Mesenchymal stem cell (in vitro differentiated cells and primary cell): ENCODE results near the gene ARRDC2.

ENCODE experiments used
- DNase-seq: peaks from one replicate; pipeline ENCODE4 v3.0.0-alpha.2; 2013
- H2AFZ ChIP-seq: one replicate; pipeline ENCODE4 v1.6.1; 2013; ENCODE audit warnings: low read depth, mild to moderate bottlenecking, control low read depth, inconsistent platforms, low read length, moderate library complexity
- H2AK5ac ChIP-seq: 2 replicates; pipeline ENCODE4 v1.6.1; 2013; ENCODE audit warnings: low read length, moderate library complexity, mild to moderate bottlenecking, inconsistent platforms; ENCODE audit not compliant: severe bottlenecking
- H2BK120ac ChIP-seq: one replicate; pipeline ENCODE4 v1.6.1; 2013; ENCODE audit warnings: low read depth, mild to moderate bottlenecking, inconsistent platforms, low read length, moderate library complexity
- H2BK12ac ChIP-seq, 2 experiments: one replicate each; pipeline ENCODE4 v1.6.1; 2013; ENCODE audit warnings: inconsistent platforms in 2 of 2, low read length in 2 of 2, mild to moderate bottlenecking in 2 of 2, moderate library complexity in 2 of 2, control low read depth in 1 of 2
- H2BK15ac ChIP-seq: one replicate; pipeline ENCODE4 v1.6.1; 2013; ENCODE audit warnings: mild to moderate bottlenecking, low read depth, inconsistent platforms; ENCODE audit not compliant: poor library complexity, severe bottlenecking
- H2BK5ac ChIP-seq: 2 replicates; pipeline ENCODE4 v1.6.1; 2013; ENCODE audit warnings: low read depth, mild to moderate bottlenecking, low read length, control low read depth, inconsistent platforms; ENCODE audit not compliant: poor library complexity, severe bottlenecking
- H3K14ac ChIP-seq, 2 experiments: one replicate each; pipeline ENCODE4 v1.6.1; 2013; ENCODE audit warnings: inconsistent platforms in 2 of 2, low read length in 2 of 2, control low read depth in 1 of 2, mild to moderate bottlenecking in 1 of 2, moderate library complexity in 1 of 2
- H3K18ac ChIP-seq, 2 experiments: one replicate each; pipeline ENCODE4 v1.6.1; 2013; ENCODE audit warnings: inconsistent platforms in 2 of 2, low read length in 2 of 2, control low read depth in 1 of 2, low read depth in 1 of 2, mild to moderate bottlenecking in 1 of 2
- H3K23ac ChIP-seq, 2 experiments: one replicate each; pipeline ENCODE4 v1.6.1; 2013; ENCODE audit warnings: inconsistent platforms in 2 of 2, low read length in 2 of 2, mild to moderate bottlenecking in 2 of 2, moderate library complexity in 2 of 2, control low read depth in 1 of 2
- H3K27ac ChIP-seq: 2 replicates; pipeline ENCODE4 v1.5.1; 2013; ENCODE audit warnings: mild to moderate bottlenecking, moderate library complexity, low read length, control low read depth, inconsistent platforms; ENCODE audit not compliant: poor library complexity, severe bottlenecking
- H3K27me3 ChIP-seq, 2 experiments: 2 replicates each; pipeline versions ENCODE4 v1.6.1 to v1.7.0; 2013; ENCODE audit warnings: low read length in 2 of 2, mild to moderate bottlenecking in 2 of 2, moderate library complexity in 2 of 2, control low read depth in 1 of 2, inconsistent platforms in 1 of 2; ENCODE audit not compliant: control insufficient read depth in 1 of 2, insufficient read depth in 1 of 2
- H3K36me3 ChIP-seq, 2 experiments: 2 replicates each; pipeline versions ENCODE4 v1.6.1 to v1.7.0; 2013; ENCODE audit warnings: low read length in 2 of 2, control low read depth in 1 of 2, inconsistent platforms in 1 of 2, low read depth in 1 of 2, mild to moderate bottlenecking in 1 of 2; ENCODE audit not compliant: insufficient read depth in 2 of 2, control insufficient read depth in 1 of 2
- H3K4ac ChIP-seq, 2 experiments: one replicate each; pipeline ENCODE4 v1.6.1; 2013; ENCODE audit warnings: inconsistent platforms in 2 of 2, low read length in 2 of 2, mild to moderate bottlenecking in 2 of 2, moderate library complexity in 2 of 2, control low read depth in 1 of 2, low read depth in 1 of 2
- H3K4me1 ChIP-seq: 2 replicates; pipeline ENCODE4 v1.6.1; 2013; ENCODE audit warnings: low read depth, low read length, control low read depth; ENCODE audit not compliant: control insufficient read depth, insufficient read depth
- H3K4me2 ChIP-seq: 2 replicates; pipeline ENCODE4 v1.6.1; 2013; ENCODE audit warnings: low read length, mild to moderate bottlenecking, inconsistent platforms; ENCODE audit not compliant: poor library complexity, severe bottlenecking
- H3K4me3 ChIP-seq, 2 experiments: 2 replicates each; pipeline versions ENCODE4 v1.5.1 to v1.7.0; 2013; ENCODE audit warnings: low read length in 2 of 2, mild to moderate bottlenecking in 2 of 2, control low read depth in 1 of 2, low read depth in 1 of 2; ENCODE audit not compliant: insufficient read depth in 1 of 2
- H3K79me1 ChIP-seq: replicated peaks from 2 replicates; pipeline ENCODE4 v1.6.1; 2013; ENCODE audit warnings: mild to moderate bottlenecking, control low read depth, low read length, inconsistent platforms; ENCODE audit not compliant: poor library complexity, severe bottlenecking
- H3K9ac ChIP-seq: 2 replicates; pipeline ENCODE4 v1.7.0; 2013; ENCODE audit warnings: mild to moderate bottlenecking, low read length, moderate library complexity
- H3K9me3 ChIP-seq: 2 replicates; pipeline ENCODE4 v1.7.0; 2013; ENCODE audit warnings: mild to moderate bottlenecking, low read length; ENCODE audit not compliant: control insufficient read depth
- H4K8ac ChIP-seq: one replicate; pipeline ENCODE4 v1.6.1; 2013; ENCODE audit warnings: inconsistent platforms, mild to moderate bottlenecking, low read length, moderate library complexity
- H4K91ac ChIP-seq: one replicate; pipeline ENCODE4 v1.6.1; 2013; ENCODE audit warnings: mild to moderate bottlenecking, low read length, inconsistent platforms
- WGBS: methylation state at CpG from one replicate; pipeline ENCODE4 v1.1.7; 2013; ENCODE audit warnings: mixed read lengths; 5-methylcytosine and 5-hydroxymethylcytosine counted together

ARRDC2 gene

GRCh38 chr19:18045307-18046050, 37.5 kb downstream of the ARRDC2 start:
- no peak overlapping the region for H3K23ac ChIP-seq
- H2BK15ac ChIP-seq: peak overlapping the region; percentile 15
- peak overlapping the region in 1 of 2 experiments; percentile 72 for H3K4me3 ChIP-seq
- WGBS: 87% methylated on average over 7 of the region's 7 CpGs
- DNase-seq: no peak
- peak overlapping the region in 1 of 2 experiments; percentile 77 for H2BK12ac ChIP-seq
- H3K27ac ChIP-seq: no peak overlapping the region
- H3K36me3 ChIP-seq: no peaks in the 10 kb centered on the region
- H3K9ac ChIP-seq: peak overlapping the region; percentile 81
- H2BK120ac ChIP-seq: no peak overlapping the region
- no peaks in the 10 kb centered on the region for H3K79me1 ChIP-seq
- H3K4me2 ChIP-seq: peak overlapping the region; percentile 70
- no peak overlapping the region for H2AK5ac ChIP-seq
- H3K14ac ChIP-seq: no peak overlapping the region
- H3K4ac ChIP-seq: peak overlapping the region; percentile 39 to 41
- H3K9me3 ChIP-seq: peaks cover 9% of the 10 kb centered on the region
- H3K18ac ChIP-seq: peak overlapping the region; percentile 1 to 6
- no peak overlapping the region for H2BK5ac ChIP-seq
- H2AFZ ChIP-seq: peak overlapping the region; percentile 6
- H4K8ac ChIP-seq: peak overlapping the region; percentile 71
- peak overlapping the region; percentile 47 for H4K91ac ChIP-seq
- H3K27me3 ChIP-seq: peaks cover 5 to 10% of the 10 kb centered on the region in 2 experiments
- H3K4me1 ChIP-seq: peaks cover 11% of the 10 kb centered on the region

- H2BK15ac ChIP-seq: no peak overlapping the region
- H2AK5ac ChIP-seq: peak overlapping the region; percentile 45
- peaks cover 11% of the 10 kb centered on the region for H3K4me1 ChIP-seq
- H3K27me3 ChIP-seq: peaks cover 0 to 3% of the 10 kb centered on the region in 2 experiments
- H3K27ac ChIP-seq: no peak overlapping the region
- WGBS: 68% methylated on average over 14 of the region's 14 CpGs
- no peak overlapping the region for H2BK5ac ChIP-seq
- H3K9ac ChIP-seq: no peak overlapping the region
- no peak overlapping the region for H3K14ac ChIP-seq
- H3K79me1 ChIP-seq: no peaks in the 10 kb centered on the region
- no peak overlapping the region for H3K4ac ChIP-seq
- peak; percentile 85 for DNase-seq
- no peak overlapping the region for H4K91ac ChIP-seq
- H3K4me3 ChIP-seq: no peak overlapping the region
- no peak overlapping the region for H2BK120ac ChIP-seq
- peak overlapping the region; percentile 63 for H4K8ac ChIP-seq
- peaks cover 2% of the 10 kb centered on the region for H3K9me3 ChIP-seq
- H3K4me2 ChIP-seq: no peak overlapping the region
- peak overlapping the region in 1 of 2 experiments; percentile 59 for H2BK12ac ChIP-seq
- H3K18ac ChIP-seq: no peak overlapping the region
- H2AFZ ChIP-seq: no peak overlapping the region
- H3K23ac ChIP-seq: peak overlapping the region in 1 of 2 experiments; percentile 26
- H3K36me3 ChIP-seq: no peaks in the 10 kb centered on the region
Observed at GRCh38 chr19:18046059-18046718, 38.2 kb downstream of the ARRDC2 start.

- DNase-seq: no peak
- Histone ChIP-seq H3K27me3 (no peaks in the 10 kb centered on the region), H3K14ac (no peak overlapping the region), H3K23ac (no peak overlapping the region), H3K9me3 (no peaks in the 10 kb centered on the region), H2BK12ac (no peak overlapping the region), H3K4me1 (peaks cover 11% of the 10 kb centered on the region), H2BK120ac (no peak overlapping the region), H3K4me2 (no peak overlapping the region), H2AK5ac (no peak overlapping the region), H3K9ac (no peak overlapping the region), H2BK5ac (no peak overlapping the region), H2BK15ac (no peak overlapping the region), H3K4me3 (no peak overlapping the region), H4K91ac (no peak overlapping the region), H3K27ac (no peak overlapping the region), H3K18ac (no peak overlapping the region), H3K79me1 (no peaks in the 10 kb centered on the region), H3K36me3 (no peaks in the 10 kb centered on the region), H3K4ac (no peak overlapping the region), H2AFZ (no peak overlapping the region), H4K8ac (no peak overlapping the region)
- WGBS: 83% methylated on average over 10 of the region's 10 CpGs
Observed at GRCh38 chr19:18049385-18049784, 41.4 kb downstream of the ARRDC2 start.

- WGBS: 77% methylated on average over 30 of the region's 31 CpGs
- Histone ChIP-seq H3K4ac (no peak overlapping the region), H3K36me3 (no peaks in the 10 kb centered on the region), H2BK12ac (no peak overlapping the region), H3K9me3 (no peaks in the 10 kb centered on the region), H3K4me1 (no peaks in the 10 kb centered on the region), H3K18ac (no peak overlapping the region), H2BK120ac (no peak overlapping the region), H3K4me3 (no peak overlapping the region), H2BK5ac (no peak overlapping the region), H3K4me2 (no peak overlapping the region), H2AK5ac (no peak overlapping the region), H3K9ac (no peak overlapping the region), H3K27me3 (no peaks in the 10 kb centered on the region), H4K8ac (no peak overlapping the region), H4K91ac (no peak overlapping the region), H3K14ac (no peak overlapping the region), H2AFZ (no peak overlapping the region), H3K23ac (no peak overlapping the region), H2BK15ac (no peak overlapping the region), H3K79me1 (no peaks in the 10 kb centered on the region), H3K27ac (no peak overlapping the region)
- no peak for DNase-seq
Observed at GRCh38 chr19:18051887-18052286, 43.9 kb downstream of the ARRDC2 start.
